GM21390 (cell line): ENCODE data around the gene WWC1.
"Not testable (repeated sequence)": the region's sequence is repeated elsewhere in the genome, so short reads cannot be mapped to it uniquely, and the experiment has no call there.

Experiments used
- ATAC-seq: cut with Tn5 transposase; IDR thresholded peaks from one replicate; pipeline ENCODE4 v1.9.1; 2021; ENCODE audit not compliant: unreplicated experiment

WWC1 gene

GRCh38 chr5:168307925-168308584, 16.6 kb downstream of the WWC1 start:
- ATAC-seq, result no peak

- no peak for ATAC-seq
Measured at GRCh38 chr5:168308976-168309598, 17.6 kb downstream of the WWC1 start.

GRCh38 chr5:168310541-168310940, 19.1 kb downstream of the WWC1 start:
- not testable (repeated sequence) for ATAC-seq

- ATAC-seq, result no peak
Measured at GRCh38 chr5:168311061-168311566, 19.7 kb downstream of the WWC1 start.

GRCh38 chr5:168312606-168313295, 21.3 kb downstream of the WWC1 start:
- ATAC-seq, result no peak

- ATAC-seq, result no peak
Measured at GRCh38 chr5:168313596-168314204, 22.3 kb downstream of the WWC1 start.

- ATAC-seq, result no peak
Measured at GRCh38 chr5:168314735-168315411, 23.4 kb downstream of the WWC1 start.

- ATAC-seq, result no peak
Measured at GRCh38 chr5:168315416-168316138, 24.1 kb downstream of the WWC1 start.

- no peak for ATAC-seq
Measured at GRCh38 chr5:168316139-168316578, 24.7 kb downstream of the WWC1 start.

GRCh38 chr5:168317096-168317520, 25.7 kb downstream of the WWC1 start:
- ATAC-seq, result no peak

GRCh38 chr5:168317521-168318147, 26.2 kb downstream of the WWC1 start:
- ATAC-seq, result no peak

- no peak for ATAC-seq
Measured at GRCh38 chr5:168318240-168318639, 26.8 kb downstream of the WWC1 start.

- no peak for ATAC-seq
Measured at GRCh38 chr5:168319774-168320173, 28.3 kb downstream of the WWC1 start.

- ATAC-seq, result no peak
Measured at GRCh38 chr5:168320805-168321204, 29.4 kb downstream of the WWC1 start.

- no peak for ATAC-seq
Measured at GRCh38 chr5:168324859-168325630, 33.6 kb downstream of the WWC1 start.

- ATAC-seq, result no peak
Measured at GRCh38 chr5:168327019-168327421, 35.6 kb downstream of the WWC1 start.

- no peak for ATAC-seq
Measured at GRCh38 chr5:168327451-168327850, 36.0 kb downstream of the WWC1 start.

GRCh38 chr5:168327994-168328393, 36.5 kb downstream of the WWC1 start:
- no peak for ATAC-seq

- no peak for ATAC-seq
Measured at GRCh38 chr5:168328814-168329213, 37.4 kb downstream of the WWC1 start.
